Stimulated activated CD4-positive, alpha-beta T cell treated with anti-CD3 and anti-CD28 coated beads, Interleukin-2, amount 100 ng/mL, for 24 hours (primary cell): ENCODE results near the gene UST.

Experiments used
- DNase-seq, 2 donors: peaks; one replicate each; pipeline ENCODE4 v3.0.0-alpha.2; 2020

Gene UST

GRCh38 chr6:148907573-148907972 lies 160.7 kb downstream of the UST start:
- no peak for DNase-seq

GRCh38 chr6:148912252-148912651 lies 165.4 kb downstream of the UST start:
- DNase-seq: no peak

GRCh38 chr6:148915810-148916209 lies 169.0 kb downstream of the UST start:
- no peak for DNase-seq

- peak in 1 of 2 donors; percentile 2 for DNase-seq
Measured at GRCh38 chr6:148916485-148916884, 169.7 kb downstream of the UST start.

GRCh38 chr6:148924226-148925012 lies 177.6 kb downstream of the UST start:
- DNase-seq: no peak

- no peak for DNase-seq
Measured at GRCh38 chr6:148925701-148926100, 178.9 kb downstream of the UST start.

- no peak for DNase-seq
Measured at GRCh38 chr6:148926478-148926877, 179.6 kb downstream of the UST start.

GRCh38 chr6:148927586-148927985 lies 180.8 kb downstream of the UST start:
- no peak for DNase-seq

- no peak for DNase-seq
Measured at GRCh38 chr6:148928811-148929210, 182.0 kb downstream of the UST start.

- DNase-seq: no peak
Measured at GRCh38 chr6:148932208-148932607, 185.4 kb downstream of the UST start.

GRCh38 chr6:148932731-148933130 lies 185.9 kb downstream of the UST start:
- no peak for DNase-seq

GRCh38 chr6:148934539-148934938 lies 187.7 kb downstream of the UST start:
- DNase-seq: no peak

- DNase-seq: no peak
Measured at GRCh38 chr6:148934961-148935360, 188.1 kb downstream of the UST start.

- DNase-seq: no peak
Measured at GRCh38 chr6:148935705-148936435, 189.0 kb downstream of the UST start.

GRCh38 chr6:148943451-148943850 lies 196.6 kb downstream of the UST start:
- DNase-seq: no peak

GRCh38 chr6:148944608-148945007 lies 197.8 kb downstream of the UST start:
- no peak for DNase-seq

- DNase-seq: no peak
Measured at GRCh38 chr6:148945301-148946021, 198.6 kb downstream of the UST start.

- peak; percentile 85 for DNase-seq
Measured at GRCh38 chr6:148947621-148948444, 201.0 kb downstream of the UST start.

GRCh38 chr6:148951662-148952061 lies 204.8 kb downstream of the UST start:
- DNase-seq: no peak

GRCh38 chr6:148952147-148953035 lies 205.6 kb downstream of the UST start:
- DNase-seq: no peak

GRCh38 chr6:148954461-148954860 lies 207.6 kb downstream of the UST start:
- no peak for DNase-seq

GRCh38 chr6:148954934-148955333 lies 208.1 kb downstream of the UST start:
- no peak for DNase-seq
